IMR-90 (cell line): ENCODE results near the gene YLPM1. TPM values are rescaled to one million over a fixed set of nuclear protein-coding genes. Genes with fewer than 3 reads are reported as not detected.
A peak's percentile ranks its signal among the peaks of the same experiment; 100 is the strongest.

ENCODE experiments used
- ATAC-seq: fragments of 200-7000 bp; cut with Tn5 transposase; 2 replicates; pipeline ENCODE4 v1.9.1; 2020; ENCODE audit warnings: low read depth, mild to moderate bottlenecking, moderate library complexity
- BruUV-seq: library from RNA; stranded (reverse); fragments of 400-500 nt; replicated peaks from 2 replicates; lab custom pipeline; 2021; lab: Mats Ljungman, UMichigan
- CTCF ChIA-PET: fragments of 300-600 bp; formaldehyde crosslinking; extraction: SDS; loops from one replicate; lab custom pipeline; 2021; ENCODE audit warnings: antibody characterized with exemption; lab: Yijun Ruan, JAX
- POLR2A ChIA-PET: fragments of 300-600 bp; sonication (Branson Sonifier 250); formaldehyde crosslinking; loops from one replicate; lab custom pipeline; 2022; ENCODE audit warnings: antibody characterized with exemption; ENCODE audit not compliant: unreplicated experiment; lab: Charles Lee
- DNase-seq: peaks from one replicate; pipeline ENCODE4 v3.0.0; 2013
- H2AFZ ChIP-seq: replicated peaks from 2 replicates; pipeline ENCODE3; 2013; ENCODE audit warnings: low read length, mild to moderate bottlenecking; ENCODE audit not compliant: poor library complexity
- H2AK5ac ChIP-seq: 2 replicates; pipeline ENCODE4 v1.6.1; 2013; ENCODE audit warnings: low read depth, low read length, inconsistent platforms
- H2AK9ac ChIP-seq: replicated peaks from 2 replicates; pipeline ENCODE3; 2013; ENCODE audit warnings: mild to moderate bottlenecking, low read depth, low read length, moderate library complexity; ENCODE audit not compliant: poor library complexity
- H2BK120ac ChIP-seq: 2 replicates; pipeline ENCODE4 v1.6.1; 2013; ENCODE audit warnings: low read depth, low read length, inconsistent platforms
- H2BK15ac ChIP-seq: 3 replicates; pipeline ENCODE4 v1.6.1; 2013; ENCODE audit warnings: low read depth, low read length, inconsistent platforms
- H2BK20ac ChIP-seq: 2 replicates; pipeline ENCODE4 v1.6.1; 2013; ENCODE audit warnings: low read depth, mild to moderate bottlenecking, inconsistent platforms, low read length, moderate library complexity
- H2BK5ac ChIP-seq: 2 replicates; pipeline ENCODE4 v1.6.1; 2013; ENCODE audit warnings: mild to moderate bottlenecking, low read depth, low read length, inconsistent platforms; ENCODE audit not compliant: poor library complexity, severe bottlenecking
- H3K14ac ChIP-seq: replicated peaks from 2 replicates; pipeline ENCODE4 v1.6.1; 2013; ENCODE audit warnings: low read depth, low read length, inconsistent platforms
- H3K18ac ChIP-seq: 2 replicates; pipeline ENCODE4 v1.6.1; 2013; ENCODE audit warnings: low read depth, low read length, control low read depth
- H3K23ac ChIP-seq: 2 replicates; pipeline ENCODE4 v1.6.1; 2013; ENCODE audit warnings: low read depth, low read length, inconsistent platforms
- H3K27ac ChIP-seq: 2 replicates; pipeline ENCODE4 v1.5.1; 2013; ENCODE audit warnings: mild to moderate bottlenecking, control low read depth, low read length; ENCODE audit not compliant: insufficient read depth
- H3K27me3 ChIP-seq: 2 replicates; pipeline ENCODE4 v1.6.1; 2013; ENCODE audit warnings: low read length; ENCODE audit not compliant: control insufficient read depth, insufficient read depth
- H3K36me3 ChIP-seq: 2 replicates; pipeline ENCODE4 v1.6.1; 2013; ENCODE audit warnings: low read length, mixed read lengths; ENCODE audit not compliant: control insufficient read depth, insufficient read depth
- H3K4ac ChIP-seq: 2 replicates; pipeline ENCODE4 v1.6.1; 2013; ENCODE audit warnings: low read depth, low read length, inconsistent platforms
- H3K4me1 ChIP-seq: 2 replicates; pipeline ENCODE4 v1.6.1; 2013; ENCODE audit warnings: low read length, mixed read lengths; ENCODE audit not compliant: control insufficient read depth, insufficient read depth
- H3K4me2 ChIP-seq: 2 replicates; pipeline ENCODE4 v1.6.1; 2013; ENCODE audit warnings: low read depth, mild to moderate bottlenecking, control low read depth, low read length, moderate library complexity
- H3K4me3 ChIP-seq: 2 replicates; pipeline ENCODE4 v1.5.1; 2013; ENCODE audit warnings: low read depth, mild to moderate bottlenecking, control low read depth, low read length, moderate library complexity; ENCODE audit not compliant: insufficient read depth
- H3K56ac ChIP-seq: 2 replicates; pipeline ENCODE4 v1.6.1; 2013; ENCODE audit warnings: low read length, inconsistent platforms; ENCODE audit not compliant: insufficient read depth; ENCODE audit errors: extremely low read depth
- H3K79me1 ChIP-seq, 2 experiments: 2 replicates each; pipeline ENCODE4 v1.6.1; 2013; ENCODE audit warnings: low read length in 2 of 2, inconsistent platforms in 1 of 2, low read depth in 1 of 2
- H3K9ac ChIP-seq: 2 replicates; pipeline ENCODE4 v1.6.1; 2013; ENCODE audit warnings: low read depth, low read length, control low read depth
- H3K9me1 ChIP-seq: 2 replicates; pipeline ENCODE4 v1.6.1; 2013; ENCODE audit warnings: low read length, inconsistent platforms; ENCODE audit not compliant: insufficient read depth
- H3K9me3 ChIP-seq: 2 replicates; pipeline ENCODE4 v1.6.1; 2013; ENCODE audit warnings: low read length; ENCODE audit not compliant: control insufficient read depth, insufficient read depth
- H4K20me1 ChIP-seq: 2 replicates; pipeline ENCODE4 v1.6.1; 2013; ENCODE audit warnings: low read length, inconsistent platforms; ENCODE audit not compliant: insufficient read depth
- H4K5ac ChIP-seq: 2 replicates; pipeline ENCODE4 v1.6.1; 2013; ENCODE audit warnings: mild to moderate bottlenecking, low read depth, low read length, control low read depth
- H4K8ac ChIP-seq, 2 experiments: 2 replicates each; pipeline ENCODE4 v1.6.1; 2013; ENCODE audit warnings: low read depth in 2 of 2, low read length in 2 of 2, control low read depth in 1 of 2, inconsistent platforms in 1 of 2
- H4K91ac ChIP-seq: 2 replicates; pipeline ENCODE4 v1.6.1; 2013; ENCODE audit warnings: low read depth, low read length, inconsistent platforms; ENCODE audit not compliant: insufficient read depth
- BHLHE40 ChIP-seq: fragments of 150-350 bp; IDR thresholded peaks from 2 replicates; pipeline ENCODE4 v1.6.1; 2016; ENCODE audit warnings: mild to moderate bottlenecking, low read depth, low read length
- CEBPB ChIP-seq: IDR thresholded peaks from 2 replicates; pipeline ENCODE4 v1.6.1; 2012; ENCODE audit warnings: low read depth, low read length, improper control_type of control experiment
- CHD1 ChIP-seq: IDR thresholded peaks from 2 replicates; pipeline ENCODE4 v1.6.1; 2012; ENCODE audit warnings: low read depth, low read length, improper control_type of control experiment
- FOS ChIP-seq: fragments of 150-350 bp; IDR thresholded peaks from 2 replicates; pipeline ENCODE4 v1.6.1; 2016; ENCODE audit warnings: low read depth, low read length
- MAFK ChIP-seq: IDR thresholded peaks from 2 replicates; pipeline ENCODE4 v1.6.1; 2012; ENCODE audit warnings: low read depth, low read length, improper control_type of control experiment
- MAZ ChIP-seq: IDR thresholded peaks from 2 replicates; pipeline ENCODE4 v1.6.1; 2012; ENCODE audit warnings: low read depth, mild to moderate bottlenecking, low read length, improper control_type of control experiment, moderate library complexity, borderline replicate concordance
- MXI1 ChIP-seq: IDR thresholded peaks from 2 replicates; pipeline ENCODE4 v1.6.1; 2012; ENCODE audit warnings: low read depth, mild to moderate bottlenecking, low read length, moderate library complexity, borderline replicate concordance
- NFE2L2 ChIP-seq: fragments of 150-350 bp; IDR thresholded peaks from 2 replicates; pipeline ENCODE4 v1.6.1; 2016; ENCODE audit warnings: low read depth, mild to moderate bottlenecking, low read length
- POLR2A ChIP-seq: IDR thresholded peaks from 2 replicates; pipeline ENCODE4 v1.6.1; 2012; ENCODE audit warnings: mild to moderate bottlenecking, low read depth, low read length
- RAD21 ChIP-seq: IDR thresholded peaks from 2 replicates; pipeline ENCODE4 v1.6.1; 2012; ENCODE audit warnings: low read length, improper control_type of control experiment
- RCOR1 ChIP-seq: IDR thresholded peaks from 2 replicates; pipeline ENCODE4 v1.6.1; 2012; ENCODE audit warnings: mild to moderate bottlenecking, low read length, improper control_type of control experiment; ENCODE audit not compliant: insufficient replicate concordance
- RFX5 ChIP-seq: IDR thresholded peaks from 2 replicates; pipeline ENCODE4 v1.8.0; 2012; ENCODE audit warnings: low read depth, mild to moderate bottlenecking, low read length, moderate library complexity
- SMC3 ChIP-seq: fragments of 150-350 bp; IDR thresholded peaks from 2 replicates; pipeline ENCODE4 v1.6.1; 2016; ENCODE audit warnings: low read depth, mild to moderate bottlenecking, antibody characterized with exemption, low read length, moderate library complexity
- WGBS, 2 experiments: methylation state at CpG; one replicate each; pipeline versions ENCODE4 v1.1.5 to v1.1.7; 2013; ENCODE audit warnings: missing lambda C conversion rate in 2 of 2; ENCODE audit not compliant: insufficient read length in 1 of 2; ENCODE audit errors: extremely low coverage in 2 of 2; 5-methylcytosine and 5-hydroxymethylcytosine counted together
- dilution Hi-C: fragments of 300-500 bp; cut with HindIII; formaldehyde crosslinking; loops from one replicate; pipeline ENCODE4 v1.14.3; 2018; ENCODE audit warnings: low sequenced_read_pairs; ENCODE audit not compliant: unreplicated experiment
- in situ Hi-C: fragments of 300-500 bp; cut with MboI; formaldehyde crosslinking; loops from 3 replicates; pipeline ENCODE4 v1.14.3; 2019; ENCODE audit warnings: low sequenced_read_pairs, inconsistent platforms, mixed read lengths
- intact Hi-C: fragments of 100-400 bp; cut with micrococcal nuclease; formaldehyde crosslinking; loops from 2 replicates; pipeline ENCODE4 v1.10.0; 2022
- polyA plus RNA-seq, 3 experiments: library from polyadenylated mRNA; depleted of rRNA; stranded (reverse); fragments of >200 nt; gene quantifications; 2 replicates each; pipeline ENCODE4 v1.2.3, GENCODE V29; 2012; ENCODE audit warnings: low replicate concordance in 1 of 3
- total RNA-seq: library from RNA; depleted of rRNA; stranded (reverse); fragments of >200 nt; gene quantifications from 2 replicates; pipeline ENCODE4 v1.2.3, GENCODE V29; 2012
- TF ChIP-seq, protein P1 (sequence below): fragments of 150-350 bp; IDR thresholded peaks from 2 replicates; pipeline ENCODE4 v1.6.1; 2017; ENCODE audit warnings: mild to moderate bottlenecking, antibody characterized with exemption, low read length, low read depth
- TF ChIP-seq, protein P2 (sequence below): fragments of 150-350 bp; IDR thresholded peaks from 2 replicates; pipeline ENCODE4 v1.6.1; 2016; ENCODE audit warnings: low read depth, mild to moderate bottlenecking, low read length, moderate library complexity, borderline replicate concordance
- TF ChIP-seq, protein P3 (sequence below): conservative IDR thresholded peaks from 2 replicates; pipeline ENCODE4 v1.5.1; 2012; ENCODE audit warnings: mild to moderate bottlenecking, low read depth, low read length, improper control_type of control experiment

Gene YLPM1
- total and polyA plus RNA-seq, 2 of the 4 experiments (the other 2 are of a cell fraction): 8.2 to 19.7 TPM

DNA sequence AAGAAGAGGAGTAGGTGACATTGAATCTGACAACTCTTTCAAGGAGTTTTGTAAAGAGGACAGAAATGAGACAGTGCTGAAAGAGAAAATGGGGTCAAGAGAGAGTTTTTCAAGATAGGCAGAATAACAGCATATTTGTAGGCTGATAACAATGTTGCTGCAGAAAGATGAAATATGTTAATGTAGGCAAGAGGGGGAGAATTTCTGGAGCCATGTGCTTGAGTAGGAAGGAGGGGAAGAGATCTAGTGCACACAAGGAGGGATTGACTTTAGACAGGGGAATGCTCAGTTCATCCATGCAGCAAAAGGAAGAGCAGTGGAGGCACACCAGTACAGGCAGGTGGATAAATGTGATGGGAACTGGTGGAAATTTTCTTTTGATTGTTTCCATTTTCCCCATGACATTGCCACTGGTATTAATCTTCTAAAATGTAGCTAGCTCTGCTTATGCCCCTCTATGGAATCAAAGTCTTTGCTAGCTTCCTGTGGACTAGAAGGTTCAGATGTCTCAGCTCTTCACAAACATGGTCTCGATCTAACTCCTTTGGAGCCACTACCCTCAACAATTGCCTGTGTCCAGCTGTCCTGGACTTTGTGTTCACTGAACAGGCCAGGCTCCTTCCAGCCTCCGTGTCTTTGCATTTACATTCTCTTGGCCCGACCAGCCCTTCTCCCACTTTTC lies 103.7 kb downstream of the YLPM1 start:
- Histone ChIP-seq H3K14ac (no peak overlapping the region), H2BK15ac (no peak overlapping the region), H3K4me2 (no peak overlapping the region), H4K91ac (no peak overlapping the region), H3K4me1 (no peaks in the 10 kb centered on the region), H3K9me3 (no peaks in the 10 kb centered on the region), H2AK5ac (no peak overlapping the region), H3K36me3 (no peaks in the 10 kb centered on the region), H3K27me3 (peaks cover 10% of the 10 kb centered on the region), H2BK120ac (no peak overlapping the region), H2BK5ac (no peak overlapping the region), H3K9ac (no peak overlapping the region), H4K20me1 (no peaks in the 10 kb centered on the region), H4K8ac (no peak overlapping the region), H3K79me1 (no peaks in the 10 kb centered on the region), H3K18ac (no peak overlapping the region), H3K9me1 (no peaks in the 10 kb centered on the region), H3K4ac (no peak overlapping the region), H3K4me3 (no peak overlapping the region), H3K56ac (no peak overlapping the region), H2AK9ac (no peak overlapping the region), H3K23ac (0 out of 2 replicates have a peak overlapping the region, but pooled peaks have one; percentile 4), H2AFZ (no peak overlapping the region), H3K27ac (no peak overlapping the region), H2BK20ac (no peak overlapping the region), H4K5ac (no peak overlapping the region)
- no peak for TF ChIP-seq MXI1
- no peak for TF ChIP-seq NFE2L2
- TF ChIP-seq FOS: no peak
- TF ChIP-seq CHD1: no peak
- TF ChIP-seq, protein P1, sequence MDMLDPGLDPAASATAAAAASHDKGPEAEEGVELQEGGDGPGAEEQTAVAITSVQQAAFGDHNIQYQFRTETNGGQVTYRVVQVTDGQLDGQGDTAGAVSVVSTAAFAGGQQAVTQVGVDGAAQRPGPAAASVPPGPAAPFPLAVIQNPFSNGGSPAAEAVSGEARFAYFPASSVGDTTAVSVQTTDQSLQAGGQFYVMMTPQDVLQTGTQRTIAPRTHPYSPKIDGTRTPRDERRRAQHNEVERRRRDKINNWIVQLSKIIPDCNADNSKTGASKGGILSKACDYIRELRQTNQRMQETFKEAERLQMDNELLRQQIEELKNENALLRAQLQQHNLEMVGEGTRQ: no peak
- TF ChIP-seq MAZ: no peak
- no peak for TF ChIP-seq BHLHE40
- TF ChIP-seq, protein P2, sequence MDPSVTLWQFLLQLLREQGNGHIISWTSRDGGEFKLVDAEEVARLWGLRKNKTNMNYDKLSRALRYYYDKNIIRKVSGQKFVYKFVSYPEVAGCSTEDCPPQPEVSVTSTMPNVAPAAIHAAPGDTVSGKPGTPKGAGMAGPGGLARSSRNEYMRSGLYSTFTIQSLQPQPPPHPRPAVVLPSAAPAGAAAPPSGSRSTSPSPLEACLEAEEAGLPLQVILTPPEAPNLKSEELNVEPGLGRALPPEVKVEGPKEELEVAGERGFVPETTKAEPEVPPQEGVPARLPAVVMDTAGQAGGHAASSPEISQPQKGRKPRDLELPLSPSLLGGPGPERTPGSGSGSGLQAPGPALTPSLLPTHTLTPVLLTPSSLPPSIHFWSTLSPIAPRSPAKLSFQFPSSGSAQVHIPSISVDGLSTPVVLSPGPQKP: no peak
- no peak for TF ChIP-seq CEBPB
- no peak for TF ChIP-seq MAFK
- TF ChIP-seq SMC3: no peak
- TF ChIP-seq RCOR1: no peak
- TF ChIP-seq POLR2A: no peak
- TF ChIP-seq RAD21: no peak
- TF ChIP-seq, protein P3, sequence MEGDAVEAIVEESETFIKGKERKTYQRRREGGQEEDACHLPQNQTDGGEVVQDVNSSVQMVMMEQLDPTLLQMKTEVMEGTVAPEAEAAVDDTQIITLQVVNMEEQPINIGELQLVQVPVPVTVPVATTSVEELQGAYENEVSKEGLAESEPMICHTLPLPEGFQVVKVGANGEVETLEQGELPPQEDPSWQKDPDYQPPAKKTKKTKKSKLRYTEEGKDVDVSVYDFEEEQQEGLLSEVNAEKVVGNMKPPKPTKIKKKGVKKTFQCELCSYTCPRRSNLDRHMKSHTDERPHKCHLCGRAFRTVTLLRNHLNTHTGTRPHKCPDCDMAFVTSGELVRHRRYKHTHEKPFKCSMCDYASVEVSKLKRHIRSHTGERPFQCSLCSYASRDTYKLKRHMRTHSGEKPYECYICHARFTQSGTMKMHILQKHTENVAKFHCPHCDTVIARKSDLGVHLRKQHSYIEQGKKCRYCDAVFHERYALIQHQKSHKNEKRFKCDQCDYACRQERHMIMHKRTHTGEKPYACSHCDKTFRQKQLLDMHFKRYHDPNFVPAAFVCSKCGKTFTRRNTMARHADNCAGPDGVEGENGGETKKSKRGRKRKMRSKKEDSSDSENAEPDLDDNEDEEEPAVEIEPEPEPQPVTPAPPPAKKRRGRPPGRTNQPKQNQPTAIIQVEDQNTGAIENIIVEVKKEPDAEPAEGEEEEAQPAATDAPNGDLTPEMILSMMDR: no peak
- TF ChIP-seq RFX5: no peak
- POLR2A ChIA-PET: no interaction called here
- ATAC-seq (no peak), DNase-seq (no peak)
- CTCF ChIA-PET: no interaction called here
- dilution Hi-C loops (no loop called here), intact Hi-C loops (no loop called here), in situ Hi-C loops (no loop called here)
- no TSS peak for BruUV-seq
- WGBS, 2 experiments: 46% methylated on average over 2 of the region's 3 CpGs; no CpG with 5 or more reads in 1 of the 2 experiments
